Right ventricle myocardium inferior (tissue), 1 donor: Measurements from ENCODE around the gene LYRM9. TPM values are rescaled to one million over a fixed set of nuclear protein-coding genes. Genes with fewer than 3 reads are reported as not detected.
A peak's percentile ranks its signal among the peaks of the same experiment; 100 is the strongest.

Experiments
- ATAC-seq: fragments of 200-7000 bp; cut with Tn5 transposase; one replicate; pipeline ENCODE4 v1.9.1; 2020; ENCODE audit warnings: mild to moderate bottlenecking, moderate library complexity
- DNase-seq: peaks from one replicate; pipeline ENCODE4 v3.0.0; 2021; ENCODE audit errors: missing footprints
- intact Hi-C: fragments of 100-400 bp; cut with DNase I; formaldehyde crosslinking; loops from one replicate; pipeline ENCODE4 v1.11.0; 2022
- long read RNA-seq: library from polyadenylated mRNA; unstranded; transcript quantifications from one replicate; pipeline ENCODE4 v2.0.0, GENCODE V29; 2021
- total RNA-seq: library from RNA; stranded (reverse); fragmentation: NEBNext Ultra II Directional; extraction: Animal tissue kit (Norgen Biotek cat#: 25700); gene quantifications from one replicate; pipeline ENCODE4 v1.2.1, GENCODE V29; 2021
- donor health status: DM: no; HTN: yes; CAD: no; lungs with severe emphysema.

LYRM9 gene
- total RNA-seq = 6.7 TPM
- long read RNA-seq, partial matches to known transcripts = 1 of 5 reads
- long read RNA-seq, other reads (novel, unspliced or antisense) = 0 of 5 reads

GRCh38 chr17:27892866-27893769 lies at the start of gene LYRM9:
LYRM9 (minus strand) TSS chr17:27893365; CDS start chr17:27882694, 10,671 bp downstream.
- ATAC-seq (peak; percentile 100), DNase-seq (peak; percentile 96)
- intact Hi-C loops = loop anchor here (5.0 to 10.0 kb wide), 2 partner anchors 149 to 362 kb away; partner anchors contain the start of gene NLK

DNA sequence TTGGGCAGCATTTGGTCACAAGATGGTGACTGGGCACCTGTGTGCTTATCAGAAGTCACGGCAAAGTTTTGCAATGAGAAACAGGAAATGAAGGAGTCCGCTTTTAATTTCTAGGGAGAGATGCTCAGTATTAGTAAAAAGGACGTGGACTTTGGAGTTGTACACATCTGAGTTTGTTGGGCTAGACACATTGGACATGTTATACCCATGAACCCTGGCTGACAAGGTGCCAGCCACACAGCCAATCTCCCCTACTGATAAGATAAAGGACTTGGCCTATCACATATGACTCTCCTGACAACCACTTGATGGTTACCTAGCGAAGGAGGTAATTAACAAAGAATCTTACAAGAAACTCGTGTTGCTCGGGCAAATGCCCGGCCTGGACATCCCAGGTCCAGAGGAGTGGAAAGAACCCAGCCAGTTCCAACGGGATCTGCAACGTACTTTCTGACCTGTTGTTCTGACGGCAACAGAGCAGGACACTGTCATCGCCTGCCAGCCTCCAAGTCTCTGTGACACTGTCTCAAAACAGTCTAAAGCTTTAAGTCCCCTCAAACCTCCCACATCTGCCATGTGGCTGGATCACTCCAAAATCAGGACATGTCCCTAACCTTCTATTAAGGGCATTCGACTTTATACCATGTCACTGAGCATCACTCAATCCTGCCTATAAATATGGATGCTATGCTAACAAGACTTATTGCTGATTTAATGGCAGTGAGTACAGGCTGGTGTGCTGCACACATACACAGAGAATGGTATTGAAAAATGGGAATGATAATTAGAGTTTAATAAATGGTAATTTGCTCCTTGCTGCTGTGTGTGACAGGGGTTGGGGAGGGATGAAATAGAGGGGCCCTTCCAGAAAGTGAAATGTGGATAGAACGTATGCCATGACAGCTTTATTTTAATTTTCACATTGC lies 47.6 kb upstream of the LYRM9 start:
- intact Hi-C loops = no loop called here
- ATAC-seq (no peak), DNase-seq (no peak)

DNA sequence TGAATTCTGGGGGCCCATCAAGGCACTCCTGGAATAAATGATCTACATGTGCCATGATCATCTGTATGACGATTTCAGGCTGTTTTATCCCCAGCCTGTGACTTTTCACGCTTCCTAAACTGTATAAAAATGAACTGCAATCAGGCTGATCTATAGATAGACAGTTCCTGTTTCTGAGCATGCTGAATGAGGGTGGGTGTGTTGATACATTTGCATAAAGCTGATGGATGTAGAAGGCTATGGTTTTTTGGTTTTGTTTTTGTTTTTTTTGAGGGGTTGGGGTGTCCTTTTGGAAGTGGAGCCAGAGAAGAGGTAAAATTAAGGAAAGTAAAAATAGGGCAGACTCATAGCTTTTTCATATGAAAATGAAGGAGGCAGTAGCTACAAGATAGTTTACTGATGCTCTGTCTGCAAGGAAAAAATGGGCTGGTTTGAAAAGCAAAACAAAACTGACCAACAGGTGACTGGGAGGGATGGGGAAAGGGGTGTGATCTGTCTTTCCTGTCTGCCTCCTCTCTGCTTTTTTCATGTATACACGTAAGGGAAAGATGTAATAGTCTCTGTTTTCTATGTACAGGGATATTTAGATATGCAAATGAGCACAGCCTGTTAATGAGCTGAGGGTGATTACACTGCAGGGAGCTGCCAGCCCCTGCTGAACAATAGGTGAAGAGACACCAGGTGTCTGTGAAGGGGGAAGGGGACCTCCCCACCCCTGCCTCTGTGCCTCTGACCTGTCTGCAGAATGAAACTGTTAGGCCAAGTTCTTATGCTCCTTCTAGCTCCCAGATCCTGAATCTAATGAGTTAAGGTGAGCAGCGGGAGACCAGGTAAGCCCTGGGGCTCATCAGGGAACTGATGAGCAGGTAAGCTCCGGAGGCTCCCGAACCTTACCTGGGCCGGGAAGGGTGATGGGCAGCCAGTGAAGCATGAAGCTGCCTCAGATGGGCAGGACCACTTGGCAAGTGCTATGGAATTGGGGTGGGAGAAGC lies 46.6 kb upstream of the LYRM9 start:
- ATAC-seq (no peak), DNase-seq (no peak)
- intact Hi-C loops = no loop called here

DNA sequence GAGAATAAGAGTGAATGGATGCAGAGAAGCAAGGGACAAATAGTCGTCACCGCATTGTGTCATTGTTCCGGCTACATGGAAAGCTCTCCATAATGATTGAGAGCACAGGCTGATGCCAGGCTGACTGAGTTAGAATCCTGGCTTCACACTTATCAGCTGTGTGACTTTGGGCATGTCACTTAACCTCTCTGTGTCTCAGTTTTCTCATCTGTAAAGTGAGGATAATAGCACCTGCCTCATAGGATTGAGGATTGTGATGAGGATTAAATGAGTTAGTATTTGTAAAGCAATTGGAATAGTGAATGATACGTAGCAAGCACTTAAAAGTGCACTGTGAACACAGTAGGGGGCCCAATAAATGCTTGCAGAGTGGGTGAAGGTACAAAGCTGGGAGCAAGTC lies 45.7 kb upstream of the LYRM9 start:
- ATAC-seq (no peak), DNase-seq (no peak)
- intact Hi-C loops = no loop called here

DNA sequence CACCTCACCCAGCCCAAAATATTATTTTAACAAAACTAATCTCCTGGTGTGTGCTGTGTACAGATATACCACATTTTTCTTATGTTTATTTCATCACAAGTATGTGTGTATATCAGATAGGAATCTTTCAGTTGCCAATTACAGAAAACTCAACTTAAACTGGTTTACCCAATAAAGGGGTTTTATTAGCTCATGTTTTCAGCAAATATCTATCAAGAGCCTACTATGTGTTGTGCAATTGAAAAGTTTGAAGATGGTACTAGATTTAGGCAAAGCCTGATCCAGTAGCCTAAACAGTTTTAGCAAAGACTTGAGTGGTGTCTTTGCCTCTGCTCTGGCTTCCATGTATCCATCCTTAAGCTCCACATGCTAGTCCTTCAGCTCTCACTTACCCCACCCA lies 45.1 kb upstream of the LYRM9 start:
- ATAC-seq (no peak), DNase-seq (no peak)
- intact Hi-C loops = no loop called here

DNA sequence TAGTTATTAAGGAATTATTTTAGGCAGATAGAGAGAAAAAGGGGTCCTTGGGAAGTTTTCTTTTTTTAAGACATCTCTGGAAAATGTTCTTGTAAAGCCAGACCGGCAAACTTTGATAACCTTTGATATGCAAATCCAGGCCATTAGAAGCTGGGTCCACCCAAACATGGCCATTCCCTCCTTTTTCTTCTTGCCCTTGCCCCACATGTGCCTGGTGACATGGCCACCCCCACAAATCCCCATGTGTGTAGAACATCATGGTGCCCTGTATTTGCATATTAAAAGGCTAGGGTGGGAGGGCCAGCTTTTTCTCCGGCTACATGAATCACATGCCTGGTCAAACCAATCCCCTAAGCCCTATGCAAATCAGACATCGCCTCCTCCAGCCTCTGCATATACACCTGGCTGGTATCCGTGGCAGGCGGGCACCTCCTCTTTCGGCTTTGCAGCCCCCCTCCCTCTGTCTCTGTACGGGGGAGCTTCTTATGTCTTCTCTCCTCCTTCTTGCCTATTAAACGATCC lies 43.9 kb upstream of the LYRM9 start:
- DNase-seq (no peak), ATAC-seq (no peak)
- intact Hi-C loops = no loop called here

- DNase-seq (no peak), ATAC-seq (no peak)
- intact Hi-C loops = no loop called here
Observed at GRCh38 chr17:27930000-27930399, 36.8 kb upstream of the LYRM9 start.

- no peak for DNase-seq
- intact Hi-C loops = no loop called here
- ATAC-seq = no peak
Observed at GRCh38 chr17:27928587-27928986, 35.4 kb upstream of the LYRM9 start.

DNA sequence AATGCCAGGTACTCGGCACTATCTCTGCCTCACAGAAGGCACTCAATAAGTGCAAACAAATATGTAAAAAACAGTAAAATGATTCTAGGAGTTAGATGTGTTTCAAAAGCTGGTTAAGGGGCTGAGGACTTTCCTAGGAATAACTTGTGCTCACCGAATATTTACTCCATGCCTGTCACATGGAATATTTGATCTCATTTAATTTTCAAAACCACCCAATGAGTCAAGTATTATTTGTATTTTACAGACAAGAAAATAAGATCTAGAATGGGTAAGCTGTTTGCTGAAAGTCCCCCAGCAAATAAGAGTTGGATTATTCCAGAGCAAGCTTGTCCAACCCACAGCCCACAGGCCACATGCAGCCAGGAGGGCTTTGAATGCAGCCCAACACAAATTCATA lies 34.6 kb upstream of the LYRM9 start:
- intact Hi-C loops = no loop called here
- no peak for ATAC-seq
- DNase-seq = no peak

DNA sequence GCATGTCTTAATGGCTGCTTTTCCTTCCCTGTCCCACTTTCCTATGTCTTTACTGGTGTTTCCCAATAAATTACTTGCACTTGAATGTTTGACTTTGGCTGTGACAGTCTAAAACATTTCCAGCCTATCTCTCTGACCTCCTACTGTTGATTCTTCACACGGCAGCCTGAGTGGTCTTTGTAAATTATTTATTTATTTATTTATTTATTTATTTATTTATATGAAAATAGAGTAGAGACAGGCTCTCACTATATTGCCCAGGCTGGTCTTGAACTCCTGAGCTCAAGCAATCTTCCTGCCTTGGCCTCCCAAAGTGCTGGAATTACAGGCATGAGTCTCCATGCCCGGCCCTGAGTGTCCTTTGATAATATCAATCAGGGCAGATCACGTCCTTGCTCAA lies 28.4 kb upstream of the LYRM9 start:
- intact Hi-C loops = no loop called here
- DNase-seq (no peak), ATAC-seq (no peak)

DNA sequence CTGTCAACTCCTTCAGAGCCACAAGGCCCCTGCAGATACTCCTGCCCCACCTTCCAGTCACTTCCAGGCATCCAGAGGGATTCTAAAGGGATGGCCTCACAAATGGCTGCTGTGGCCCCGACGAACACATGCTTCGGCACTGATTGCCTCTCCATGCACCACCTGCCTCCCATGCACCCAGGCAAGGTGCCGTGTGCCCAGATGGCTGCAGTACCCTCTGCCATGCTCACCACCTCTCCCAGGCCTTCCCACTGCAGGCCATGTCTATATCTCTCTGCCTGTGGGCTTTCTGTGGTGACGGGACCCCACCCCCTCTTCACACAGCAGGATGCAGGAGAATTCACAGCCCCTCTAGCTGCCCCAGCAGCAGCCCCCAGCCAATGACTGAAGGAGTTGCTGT lies 27.9 kb upstream of the LYRM9 start:
- DNase-seq (no peak), ATAC-seq (peak; percentile 21)
- intact Hi-C loops = no loop called here

DNA sequence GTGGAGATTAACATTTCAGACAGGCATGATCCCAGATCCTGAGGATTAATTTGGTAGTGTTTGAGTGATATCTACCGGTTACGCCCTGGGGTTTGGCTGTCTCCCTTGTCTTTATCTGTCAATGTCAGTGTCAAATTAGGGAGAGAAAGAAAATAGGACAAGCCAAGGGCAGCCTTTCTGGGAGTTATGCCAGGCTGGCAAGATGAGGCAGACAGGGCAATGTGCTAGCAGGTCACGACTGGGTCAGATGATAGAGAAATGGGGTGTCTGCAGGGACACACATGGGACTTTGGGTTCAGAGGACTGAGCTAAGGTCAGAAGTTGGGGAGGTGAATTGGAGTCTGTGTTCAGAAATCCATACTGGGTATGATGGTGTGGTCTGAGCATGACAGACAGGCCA lies 27.4 kb upstream of the LYRM9 start:
- intact Hi-C loops = no loop called here
- ATAC-seq (peak; percentile 84), DNase-seq (no peak)

GRCh38 chr17:27919079-27919478 lies 25.9 kb upstream of the LYRM9 start:
- DNase-seq = no peak
- intact Hi-C loops = no loop called here
- no peak for ATAC-seq

- no peak for DNase-seq
- intact Hi-C loops = no loop called here
- no peak for ATAC-seq
Observed at GRCh38 chr17:27918498-27918897, 25.3 kb upstream of the LYRM9 start.

- DNase-seq (no peak), ATAC-seq (no peak)
- intact Hi-C loops = no loop called here
Observed at GRCh38 chr17:27917000-27917399, 23.8 kb upstream of the LYRM9 start.

- intact Hi-C loops = no loop called here
- no peak for ATAC-seq
- DNase-seq = no peak
Observed at GRCh38 chr17:27915709-27916108, 22.5 kb upstream of the LYRM9 start.

DNA sequence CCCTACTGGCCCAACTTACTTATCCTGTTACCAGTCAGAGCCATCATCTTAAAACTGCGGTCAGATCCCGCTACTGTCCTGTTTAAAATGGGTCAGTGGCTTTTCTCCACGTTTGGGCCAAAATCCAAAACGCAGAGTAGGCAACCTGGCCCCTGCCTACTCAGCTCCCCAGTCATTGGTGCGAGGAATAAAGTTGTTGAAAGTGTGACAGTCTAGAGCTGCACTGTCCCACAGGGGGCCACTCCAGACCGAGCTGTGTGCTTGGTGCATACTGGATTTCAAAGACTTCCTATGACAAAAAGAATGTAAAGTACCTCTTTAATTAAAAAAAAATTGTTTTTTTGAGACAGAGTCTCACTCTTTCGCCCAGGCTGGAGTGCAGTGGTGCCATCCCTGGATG lies 21.2 kb upstream of the LYRM9 start:
- ATAC-seq (no peak), DNase-seq (no peak)
- intact Hi-C loops = no loop called here

DNA sequence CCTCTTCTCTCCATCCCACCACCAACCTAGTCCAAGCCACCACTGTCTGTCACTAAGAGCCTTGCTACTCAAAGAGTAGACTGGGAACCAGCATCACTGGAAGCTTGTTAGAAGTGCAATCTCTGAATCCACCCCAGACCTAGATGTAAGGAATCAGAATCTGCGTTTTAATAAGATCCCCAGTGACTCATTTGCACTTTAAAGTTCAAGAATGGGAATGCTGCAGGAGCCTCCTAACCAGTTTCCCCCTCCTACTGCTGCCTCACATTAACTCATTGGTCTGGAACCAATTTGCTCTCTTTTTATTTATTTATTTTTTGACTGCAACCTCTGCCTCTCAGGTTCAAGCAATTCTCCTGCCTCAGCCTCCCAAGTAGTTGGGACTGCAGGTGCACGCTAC lies 19.8 kb upstream of the LYRM9 start:
- intact Hi-C loops = no loop called here
- no peak for ATAC-seq

More for the DNA sequence above, 19.8 kb upstream of the LYRM9 start:
- no peak for DNase-seq
